Measurements from ENCODE around the gene AP1B1. TPM values are rescaled to one million over a fixed set of nuclear protein-coding genes. Genes with fewer than 3 reads are reported as not detected.

AP1B1 gene
- total and polyA plus RNA-seq, 3 donors from 2014 or later = 71.8 to 92.0 (median 79.8) TPM

GRCh38 chr22:29339381-29340235 lies 48.8 kb downstream of the AP1B1 start:
- H3K4me1 ChIP-seq = no peaks in the 10 kb centered on the region
- intact Hi-C loops (cut with DNase I; ENCODE audit: low total_unique reads) = no loop called here

GRCh38 chr22:29338398-29338797 lies 50.0 kb downstream of the AP1B1 start:
- TF ChIP-seq POLR2A (IDR thresholded peaks at IDR 0.05) (no peak), CTCF (IDR thresholded peaks at IDR 0.05) (no peak)
- intact Hi-C loops (cut with DNase I; ENCODE audit: low total_unique reads) = no loop called here
- Histone ChIP-seq H3K27me3 (no peaks in the 10 kb centered on the region), H3K4me3 (no peak overlapping the region), H3K9me3 (no peaks in the 10 kb centered on the region), H3K27ac (no peak overlapping the region), H3K36me3 (ENCODE audit: low read depth, missing control alignments) (no peaks in the 10 kb centered on the region), H3K4me1 (no peaks in the 10 kb centered on the region)
- 98 to 99% methylated on average over 5 to 6 of the region's 6 CpGs for WGBS, 2 donors
- no peak for DNase-seq

More at GRCh38 chr22:29339381-29340235, 48.8 kb downstream of the AP1B1 start:
- no peak for TF ChIP-seq POLR2A (IDR thresholded peaks at IDR 0.05)
- Histone ChIP-seq H3K36me3 (ENCODE audit: low read depth, missing control alignments) (no peaks in the 10 kb centered on the region), H3K9me3 (no peaks in the 10 kb centered on the region), H3K27me3 (no peaks in the 10 kb centered on the region), H3K27ac (no peak overlapping the region), H3K4me3 (no peak overlapping the region)
- DNase-seq = no peak
- WGBS, 2 donors = 92 to 93% methylated on average over 19 to 23 of the region's 23 CpGs

- no peak overlapping the region for H3K4me3 ChIP-seq
- H3K27me3 ChIP-seq = no peaks in the 10 kb centered on the region
- 83 to 86% methylated on average over 12 of the region's 12 CpGs for WGBS, 2 donors
- H3K9me3 ChIP-seq = no peaks in the 10 kb centered on the region
- DNase-seq = no peak
- intact Hi-C loops (cut with DNase I; ENCODE audit: low total_unique reads) = no loop called here
- no peak overlapping the region for H3K27ac ChIP-seq
- TF ChIP-seq POLR2A (IDR thresholded peaks at IDR 0.05) (no peak), CTCF (IDR thresholded peaks at IDR 0.05) (no peak)
- H3K36me3 ChIP-seq (ENCODE audit: low read depth, missing control alignments) = no peaks in the 10 kb centered on the region
- H3K4me1 ChIP-seq = no peaks in the 10 kb centered on the region
Measured at GRCh38 chr22:29337631-29338284, 50.6 kb downstream of the AP1B1 start.

GRCh38 chr22:29336751-29337490 lies 51.4 kb downstream of the AP1B1 start:
- intact Hi-C loops (cut with DNase I; ENCODE audit: low total_unique reads) = no loop called here

More at GRCh38 chr22:29336751-29337490, 51.4 kb downstream of the AP1B1 start:
- H3K36me3 ChIP-seq (ENCODE audit: low read depth, missing control alignments) = no peaks in the 10 kb centered on the region
- no peak for DNase-seq
- H3K27me3 ChIP-seq = no peaks in the 10 kb centered on the region
- no peaks in the 10 kb centered on the region for H3K4me1 ChIP-seq
- 91 to 94% methylated on average over 10 to 14 of the region's 14 CpGs for WGBS, 2 donors
- H3K9me3 ChIP-seq = no peaks in the 10 kb centered on the region
- H3K4me3 ChIP-seq = no peak overlapping the region
- H3K27ac ChIP-seq = no peak overlapping the region
- no peak for TF ChIP-seq POLR2A (IDR thresholded peaks at IDR 0.05)
- TF ChIP-seq CTCF (IDR thresholded peaks at IDR 0.05) = no peak

All from testis (tissue), 3 donors.